Neural cell (in vitro differentiated cells): ENCODE data around the gene NEK5. TPM values are rescaled to one million over a fixed set of nuclear protein-coding genes. Genes with fewer than 3 reads are reported as not detected.

Experiments
- H2AFZ ChIP-seq: fragments of 200-600, 300-800 bp; sonication (generic), shearing (Covaris generic); 2 replicates; pipeline ENCODE4 v1.6.0; 2014; ENCODE audit warnings: low read depth, mild to moderate bottlenecking, antibody characterized with exemption, low read length, moderate library complexity
- H3F3A ChIP-seq: fragments of 200-600 bp; shearing (Covaris generic); 2 replicates; pipeline ENCODE4 v1.6.1; 2016; ENCODE audit warnings: mild to moderate bottlenecking, moderate library complexity, mixed read lengths, antibody characterized with exemption, low read length; ENCODE audit not compliant: insufficient read depth, poor library complexity, severe bottlenecking
- H3K27ac ChIP-seq: fragments of 200-600, 300-800 bp; sonication (generic), shearing (Covaris generic); 2 replicates; pipeline ENCODE4 v1.5.1; 2014; ENCODE audit warnings: mild to moderate bottlenecking, low read length, moderate library complexity
- H3K27me3 ChIP-seq: fragments of 300-800, 200-600 bp; sonication (generic), shearing (Covaris generic); 2 replicates; pipeline ENCODE4 v1.6.0; 2014; ENCODE audit warnings: mild to moderate bottlenecking, low read depth, low read length, moderate library complexity; ENCODE audit not compliant: insufficient read depth
- H3K36me3 ChIP-seq: fragments of 300-800, 200-600 bp; sonication (generic), shearing (Covaris generic); 2 replicates; pipeline ENCODE4 v1.5.1; 2014; ENCODE audit warnings: mild to moderate bottlenecking, antibody characterized with exemption, low read length, moderate library complexity; ENCODE audit not compliant: insufficient read depth
- H3K4me2 ChIP-seq: fragments of 300-800, 200-600 bp; sonication (generic), shearing (Covaris generic); 2 replicates; pipeline ENCODE4 v1.6.0; 2014; ENCODE audit warnings: mild to moderate bottlenecking, low read length
- H3K4me3 ChIP-seq: fragments of 300-800, 200-600 bp; sonication (generic), shearing (Covaris generic); 2 replicates; pipeline ENCODE4 v1.5.1; 2014; ENCODE audit warnings: mild to moderate bottlenecking, low read length, moderate library complexity
- H3K79me2 ChIP-seq: fragments of 200-600 bp; shearing (Covaris generic); replicated peaks from 2 replicates; pipeline ENCODE4 v1.6.0; 2014; ENCODE audit warnings: mild to moderate bottlenecking, low read length, moderate library complexity; ENCODE audit not compliant: insufficient read depth
- H3K9ac ChIP-seq: fragments of 300-800, 200-600 bp; sonication (generic), shearing (Covaris generic); 2 replicates; pipeline ENCODE4 v1.6.1; 2016; ENCODE audit warnings: mild to moderate bottlenecking, low read length, mixed read lengths
- H3K9me2 ChIP-seq: fragments of 200-600 bp; shearing (Covaris generic); 2 replicates; pipeline ENCODE4 v1.6.1; 2016; ENCODE audit warnings: mild to moderate bottlenecking, low read length, mixed read lengths; ENCODE audit not compliant: insufficient read depth
- H3K9me3 ChIP-seq: fragments of 200-600, 300-800 bp; sonication (generic), shearing (Covaris generic); 2 replicates; pipeline ENCODE4 v1.6.1; 2016; ENCODE audit warnings: mild to moderate bottlenecking, mixed run types, low read length, moderate library complexity, mixed read lengths
- H4K20me1 ChIP-seq: fragments of 200-600 bp; shearing (Covaris generic); 2 replicates; pipeline ENCODE4 v1.6.1; 2016; ENCODE audit warnings: mild to moderate bottlenecking, mixed run types; ENCODE audit not compliant: insufficient read depth
- CTCF ChIP-seq: fragments of 450-650 bp; IDR thresholded peaks from 2 replicates; pipeline ENCODE4 v1.5.1; 2014; ENCODE audit warnings: antibody characterized with exemption, mild to moderate bottlenecking, moderate library complexity; ENCODE audit not compliant: poor library complexity, severe bottlenecking
- EP300 ChIP-seq: fragments of 450-650 bp; conservative IDR thresholded peaks from 2 replicates; pipeline ENCODE4 v1.6.1; 2014; ENCODE audit warnings: antibody characterized with exemption, mild to moderate bottlenecking, moderate library complexity; ENCODE audit not compliant: poor library complexity, severe bottlenecking
- EZH2 ChIP-seq: fragments of 200-600, 300-800 bp; shearing (Covaris generic), sonication (generic); IDR thresholded peaks from 2 replicates; pipeline ENCODE4 v1.6.1; 2014; ENCODE audit warnings: antibody characterized with exemption, low read length, borderline replicate concordance, mild to moderate bottlenecking; ENCODE audit not compliant: insufficient read depth, poor library complexity, severe bottlenecking
- MXI1 ChIP-seq: fragments of 450-650 bp; conservative IDR thresholded peaks from 2 replicates; pipeline ENCODE4 v1.6.1; 2014; ENCODE audit warnings: antibody characterized with exemption, mild to moderate bottlenecking; ENCODE audit not compliant: poor library complexity, severe bottlenecking
- POLR2AphosphoS5 ChIP-seq: IDR thresholded peaks from 2 replicates; pipeline ENCODE4 v1.6.1; 2012
- RAD21 ChIP-seq: fragments of 450-650 bp; conservative IDR thresholded peaks from 2 replicates; pipeline ENCODE4 v1.6.1; 2014; ENCODE audit warnings: antibody characterized with exemption, mild to moderate bottlenecking, moderate library complexity
- REST ChIP-seq: IDR thresholded peaks from 2 replicates; pipeline ENCODE4 v1.6.1; 2012; ENCODE audit warnings: borderline replicate concordance
- SMC3 ChIP-seq: fragments of 450-650 bp; conservative IDR thresholded peaks from 2 replicates; pipeline ENCODE4 v1.6.1; 2014; ENCODE audit warnings: antibody characterized with exemption, mild to moderate bottlenecking, moderate library complexity; ENCODE audit not compliant: poor library complexity
- TAF1 ChIP-seq: IDR thresholded peaks from 2 replicates; pipeline ENCODE4 v1.6.1; 2012; ENCODE audit warnings: low read depth
- polyA plus RNA-seq: library from polyadenylated mRNA; depleted of rRNA; stranded (reverse); fragments of >200 nt; gene quantifications from 2 replicates; pipeline ENCODE4 v1.2.3, GENCODE V29; 2014

NEK5 gene
- polyA plus RNA-seq, 1 donor from 2014 or later, result 0.43 TPM

- Histone ChIP-seq H3K27ac (no peak overlapping the region), H3K4me3 (no peak overlapping the region), H3K9me2 (no peaks in the 10 kb centered on the region), H3K27me3 (no peaks in the 10 kb centered on the region), H2AFZ (no peak overlapping the region), H4K20me1 (no peaks in the 10 kb centered on the region), H3K9ac (no peak overlapping the region), H3F3A (no peaks in the 10 kb centered on the region), H3K4me2 (no peak overlapping the region), H3K79me2 (no peaks in the 10 kb centered on the region), H3K9me3 (peaks cover 4% of the 10 kb centered on the region), H3K36me3 (no peaks in the 10 kb centered on the region)
- TF ChIP-seq MXI1, result no peak
- TF ChIP-seq REST, result no peak
- TF ChIP-seq EZH2, result no peak
- no peak for TF ChIP-seq CTCF
- TF ChIP-seq SMC3, result no peak
- TF ChIP-seq EP300, result no peak
- no peak for TF ChIP-seq TAF1
- TF ChIP-seq RAD21, result no peak
- no peak for TF ChIP-seq POLR2AphosphoS5
Measured at GRCh38 chr13:52027832-52028231, 101.0 kb downstream of the NEK5 start.

GRCh38 chr13:52026246-52026626 lies 102.6 kb downstream of the NEK5 start:
- no peak overlapping the region for H3K9ac ChIP-seq
- no peak overlapping the region for H2AFZ ChIP-seq
- H3K9me2 ChIP-seq, result no peaks in the 10 kb centered on the region
- peaks cover 4% of the 10 kb centered on the region for H3K9me3 ChIP-seq
- H3K36me3 ChIP-seq, result no peaks in the 10 kb centered on the region
- H3F3A ChIP-seq, result no peaks in the 10 kb centered on the region
- no peak overlapping the region for H3K4me2 ChIP-seq
- TF ChIP-seq TAF1, result no peak
- no peak for TF ChIP-seq CTCF
- no peak for TF ChIP-seq RAD21
- no peak for TF ChIP-seq SMC3
- no peak for TF ChIP-seq EP300
- no peak for TF ChIP-seq EZH2
- TF ChIP-seq REST, result no peak
- no peak for TF ChIP-seq MXI1
- TF ChIP-seq POLR2AphosphoS5, result no peak
- no peaks in the 10 kb centered on the region for H3K79me2 ChIP-seq
- H3K27ac ChIP-seq, result no peak overlapping the region
- no peaks in the 10 kb centered on the region for H3K27me3 ChIP-seq
- no peak overlapping the region for H3K4me3 ChIP-seq
- H4K20me1 ChIP-seq, result no peaks in the 10 kb centered on the region
